HG02840 (cell line): ENCODE measurements around the gene B3GALT5.
"Not testable (repeated sequence)": the region's sequence is repeated elsewhere in the genome, so short reads cannot be mapped to it uniquely, and the experiment has no call there.

ENCODE experiments used
- ATAC-seq: cut with Tn5 transposase; IDR thresholded peaks from one replicate; pipeline ENCODE4 v1.9.1; 2021; ENCODE audit warnings: mild to moderate bottlenecking, moderate library complexity, moderate number of reproducible peaks; ENCODE audit not compliant: unreplicated experiment, low FRiP score

The B3GALT5 gene, protein sequence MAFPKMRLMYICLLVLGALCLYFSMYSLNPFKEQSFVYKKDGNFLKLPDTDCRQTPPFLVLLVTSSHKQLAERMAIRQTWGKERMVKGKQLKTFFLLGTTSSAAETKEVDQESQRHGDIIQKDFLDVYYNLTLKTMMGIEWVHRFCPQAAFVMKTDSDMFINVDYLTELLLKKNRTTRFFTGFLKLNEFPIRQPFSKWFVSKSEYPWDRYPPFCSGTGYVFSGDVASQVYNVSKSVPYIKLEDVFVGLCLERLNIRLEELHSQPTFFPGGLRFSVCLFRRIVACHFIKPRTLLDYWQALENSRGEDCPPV

DNA sequence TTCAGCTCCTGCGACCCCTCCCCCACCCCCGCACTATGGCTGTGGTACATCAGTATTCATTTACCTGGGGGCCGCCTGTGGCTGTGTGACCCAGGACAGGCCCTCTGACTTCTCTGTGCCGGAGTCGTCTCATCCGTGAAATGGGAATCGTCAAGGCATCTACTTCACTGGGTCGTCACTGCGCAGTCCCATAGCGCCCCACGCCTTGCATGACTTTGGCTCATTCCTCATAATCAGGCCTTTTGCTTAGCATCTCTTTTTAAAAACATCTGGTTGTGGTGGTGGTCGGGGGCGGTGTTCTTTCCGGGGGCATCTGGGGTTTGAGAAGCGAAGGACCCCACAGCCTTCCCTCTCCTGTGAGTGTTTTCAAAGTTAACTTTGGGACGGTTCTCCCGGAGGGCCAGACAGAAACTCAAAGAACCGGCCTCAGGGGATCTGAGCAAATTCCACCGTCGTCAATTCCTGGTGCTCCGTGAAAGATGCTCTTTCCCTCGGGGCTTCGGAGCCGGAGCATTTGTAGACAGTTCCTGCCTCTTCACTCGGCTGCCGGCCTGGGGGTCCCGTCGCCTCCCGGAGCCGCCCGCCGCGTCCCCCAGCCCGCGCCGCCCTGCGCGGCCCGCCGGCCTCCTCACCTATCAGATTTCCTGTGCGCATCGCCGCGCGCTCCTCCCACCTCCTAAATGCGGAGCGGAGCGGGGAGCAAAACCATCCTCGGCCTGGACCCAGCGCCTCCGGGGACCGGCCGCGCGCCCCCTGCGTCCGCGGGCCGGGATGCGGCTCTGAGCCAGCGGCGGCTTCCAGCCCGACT, at the start of gene B3GALT5:
Gene B3GALT5 (plus strand): TSS at position 708 of the 808 bp plus-strand sequence. CDS start 47,620 bp downstream, outside the sequence.
- no peak for ATAC-seq

DNA sequence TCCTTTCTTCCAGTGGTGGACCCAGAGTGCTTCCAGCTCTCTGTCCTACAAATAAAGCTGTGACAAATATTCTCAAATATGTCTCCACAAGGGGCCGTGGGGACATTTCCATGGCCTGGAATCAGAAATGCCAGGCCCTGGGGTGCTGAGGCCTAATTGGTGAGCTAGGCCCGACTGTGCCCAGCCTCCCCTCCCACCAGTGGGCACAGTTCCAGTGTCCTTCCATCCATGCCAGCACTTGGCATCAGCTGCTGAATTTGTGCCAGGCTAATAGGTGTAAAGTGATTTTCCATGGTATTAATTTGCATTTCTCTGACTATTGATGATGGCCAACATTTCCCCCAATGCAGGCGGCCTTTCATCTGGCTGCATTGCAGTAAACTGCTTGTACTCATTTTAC, 48.5 kb upstream of the B3GALT5 start:
- ATAC-seq: no peak

DNA sequence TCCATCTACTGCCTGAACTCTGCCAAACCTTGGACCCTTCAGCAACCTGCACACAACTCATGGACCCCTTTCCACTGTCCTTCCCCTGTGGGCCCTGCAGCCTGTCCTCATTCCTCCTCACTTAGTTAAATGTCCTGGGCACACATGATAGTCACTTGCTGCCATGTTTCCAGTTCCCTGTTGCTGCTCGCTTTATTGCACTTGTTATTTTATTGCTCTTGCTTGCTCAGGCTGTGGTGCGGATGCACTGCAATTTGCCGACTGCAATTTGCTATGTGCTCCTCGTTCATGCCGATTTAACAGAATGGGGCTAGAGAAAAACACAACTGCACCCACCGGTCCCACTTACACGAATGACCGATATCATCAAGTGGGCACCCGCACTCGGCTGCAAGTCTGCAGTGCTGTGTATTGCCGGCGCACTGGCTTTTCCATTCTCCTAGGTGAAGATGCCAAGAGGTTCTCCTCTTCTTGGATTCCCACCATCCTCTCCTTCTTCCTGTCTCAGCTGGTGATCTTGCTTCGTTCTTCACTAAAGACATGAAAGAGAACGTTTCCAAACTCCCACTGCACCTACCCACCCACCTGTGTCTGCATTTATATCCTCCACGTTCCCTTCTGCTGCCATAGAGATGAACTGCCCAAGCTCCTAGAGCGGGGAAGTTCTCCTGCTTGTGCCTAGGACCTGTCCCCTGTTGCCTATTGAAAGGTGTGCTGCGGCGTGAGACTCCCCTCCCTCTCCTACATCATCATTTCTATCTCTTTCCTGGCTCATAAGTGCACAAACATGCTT, 45.4 kb upstream of the B3GALT5 start:
- ATAC-seq: no peak

DNA sequence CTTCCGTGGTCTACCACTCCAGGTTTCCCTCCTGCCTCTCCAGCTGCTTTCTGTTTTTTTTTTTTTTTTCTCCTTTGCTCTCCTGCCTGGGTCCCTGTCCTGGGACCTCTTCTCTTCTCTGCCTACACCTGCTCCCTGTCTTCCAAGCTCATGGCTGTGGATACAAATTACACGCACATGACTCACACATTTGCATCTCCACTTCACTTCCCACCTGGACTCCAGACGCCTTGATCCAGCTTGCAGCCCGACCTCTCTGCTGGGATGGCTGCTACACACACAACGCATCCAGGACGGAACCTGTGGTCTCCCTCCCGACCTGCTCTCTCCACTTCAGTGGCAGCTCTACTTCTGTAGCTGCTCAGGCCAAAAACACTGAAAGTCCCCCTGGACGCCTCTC, 44.4 kb upstream of the B3GALT5 start:
- no peak for ATAC-seq

DNA sequence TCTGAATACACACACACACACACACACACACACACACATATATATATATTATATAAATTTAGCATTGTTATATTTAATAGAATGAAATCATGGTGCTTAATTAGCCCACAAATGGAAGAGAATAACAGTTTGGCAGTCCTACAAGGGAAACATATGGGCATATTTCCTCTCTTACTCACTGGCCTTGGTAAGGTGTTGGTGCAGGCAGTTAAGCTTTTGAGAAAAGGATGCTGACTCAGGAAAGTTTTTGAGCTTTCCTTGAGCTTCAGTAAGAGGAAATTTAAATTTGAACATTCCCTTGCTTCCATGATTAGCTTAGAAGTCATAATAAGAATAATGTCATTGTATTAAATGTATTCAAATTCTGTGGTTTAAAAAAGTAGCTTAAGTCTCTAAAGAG, 37.0 kb upstream of the B3GALT5 start:
- no peak for ATAC-seq

DNA sequence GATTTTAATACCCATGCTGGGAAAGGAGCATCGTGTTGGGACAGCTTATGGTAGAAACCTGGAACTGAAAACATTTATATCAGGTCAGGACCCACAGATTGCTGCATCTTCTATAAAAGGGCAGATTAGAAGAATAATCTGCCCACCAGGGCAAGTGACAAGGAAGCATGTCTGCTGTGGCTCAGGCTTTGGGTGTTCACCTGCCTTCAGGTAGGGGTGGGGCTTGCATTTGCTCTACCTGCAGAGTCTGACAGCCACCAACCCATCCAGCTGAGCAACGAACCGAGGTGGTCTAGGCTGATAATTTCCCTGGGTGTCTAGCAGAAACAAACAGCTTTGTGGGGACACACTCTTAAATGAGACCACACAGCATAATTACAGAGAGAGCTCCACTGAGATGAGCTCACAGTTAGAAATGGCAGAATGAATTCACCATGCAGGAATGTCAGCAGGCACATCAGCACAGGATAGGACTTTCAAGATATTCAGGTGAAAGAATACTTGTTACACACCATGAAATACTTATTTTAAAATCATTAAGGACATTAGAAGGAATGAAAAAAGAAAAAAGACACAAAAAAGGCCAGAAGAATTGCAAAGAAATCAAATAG, 36.1 kb upstream of the B3GALT5 start:
- no peak for ATAC-seq

DNA sequence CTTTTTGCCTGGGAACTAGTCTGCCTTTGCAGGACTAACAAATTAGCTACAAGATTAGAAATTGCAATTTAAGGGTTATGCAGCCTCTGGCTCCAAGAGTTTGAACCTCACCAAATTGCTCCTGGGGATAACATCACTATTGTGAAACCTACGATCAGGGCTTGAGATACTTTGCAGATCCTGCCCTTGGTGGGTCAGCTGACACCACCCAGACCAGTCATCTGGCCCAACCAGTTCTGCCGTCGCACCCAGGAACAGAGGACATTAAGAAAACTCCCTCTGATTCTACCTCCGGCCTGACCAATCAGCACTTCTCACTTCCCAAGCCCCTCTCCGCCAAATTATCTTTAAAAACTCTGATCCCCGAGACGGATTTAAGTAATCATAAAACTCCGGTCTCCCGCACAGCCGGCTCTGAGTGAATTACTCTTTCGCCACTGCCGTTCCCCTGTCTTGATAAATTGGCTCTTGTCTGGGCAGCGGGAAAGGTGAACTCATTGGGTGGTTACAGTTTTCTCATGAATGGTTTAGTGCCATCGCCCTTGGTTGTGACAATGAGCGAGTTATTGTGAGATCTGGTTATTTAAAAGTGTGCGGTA, 32.9 kb upstream of the B3GALT5 start:
- no peak for ATAC-seq

DNA sequence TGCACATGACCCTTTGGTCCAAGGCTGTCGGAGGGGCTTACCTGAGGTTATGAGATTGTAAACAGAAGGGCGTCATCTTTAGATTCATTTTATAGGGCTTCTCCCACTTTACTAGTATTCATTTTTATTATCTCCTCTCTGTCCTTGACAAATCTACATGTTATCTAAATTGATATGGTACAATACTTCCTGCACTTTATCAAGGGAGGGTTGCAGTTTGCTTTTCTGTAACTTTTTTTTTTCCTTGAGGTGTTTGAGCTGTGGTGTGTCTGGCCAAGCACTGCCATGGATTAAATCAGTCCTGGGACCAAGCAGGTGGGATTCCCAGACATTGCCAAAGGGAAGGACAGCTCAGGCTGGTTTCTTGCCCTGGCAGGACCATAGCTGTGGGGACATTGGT, 32.0 kb upstream of the B3GALT5 start:
- ATAC-seq: no peak

DNA sequence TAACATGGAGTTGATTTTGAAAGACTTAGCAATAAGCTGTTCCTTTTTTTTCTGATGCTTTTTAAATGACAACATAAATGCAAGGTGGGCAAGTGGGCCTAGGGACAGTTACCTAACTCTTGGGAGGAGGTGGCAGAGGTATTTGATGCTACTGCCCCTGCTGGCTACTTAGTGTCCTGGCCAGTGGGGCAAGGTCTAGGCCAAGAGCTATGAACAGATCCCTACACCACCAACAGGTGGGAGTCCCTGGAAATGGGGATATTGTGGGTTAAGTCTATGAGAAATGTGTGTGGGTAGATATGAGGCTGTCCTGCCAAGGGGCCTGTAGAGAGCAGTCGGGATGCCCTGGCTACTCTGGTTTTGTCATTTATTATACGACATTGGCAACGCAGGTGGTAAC, 31.3 kb upstream of the B3GALT5 start:
- no peak for ATAC-seq

DNA sequence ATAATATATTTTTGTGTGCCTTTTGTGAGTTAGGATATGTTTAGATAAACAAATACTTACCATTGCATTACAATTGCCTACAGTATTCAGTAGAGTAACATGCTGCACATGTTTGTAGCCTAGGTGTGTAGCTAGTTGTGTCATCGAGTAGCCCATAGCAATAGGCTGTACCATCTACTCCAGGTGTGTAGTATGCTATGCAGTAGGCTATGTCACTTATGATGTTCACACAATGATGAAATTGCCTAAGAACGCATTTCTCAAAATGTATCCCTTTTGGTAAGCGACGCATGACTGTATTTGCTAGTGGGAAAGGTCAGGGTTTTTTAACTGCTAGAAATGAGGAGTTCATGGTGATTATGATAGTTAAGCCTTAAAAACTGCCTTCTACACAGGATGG, 30.0 kb upstream of the B3GALT5 start:
- no peak for ATAC-seq

DNA sequence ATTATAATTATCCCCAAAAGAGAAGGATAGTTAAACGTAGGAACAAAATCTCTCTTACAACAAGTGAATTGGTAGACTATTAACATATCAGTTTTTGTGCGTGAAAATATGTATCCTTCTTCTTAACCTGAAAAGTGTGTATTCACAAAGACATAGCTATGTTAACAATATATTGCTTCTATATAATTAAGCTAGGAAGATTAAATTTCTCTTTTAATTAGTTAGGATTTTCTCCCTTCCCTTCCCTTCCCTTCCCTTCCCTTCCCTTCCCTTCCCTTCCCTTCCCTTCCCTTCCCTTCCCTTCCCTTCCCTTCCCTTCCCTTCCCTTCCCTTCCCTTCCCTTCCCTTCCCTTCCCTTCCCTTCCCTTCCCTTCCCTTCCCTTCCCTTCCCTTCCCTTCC, 29.2 kb upstream of the B3GALT5 start:
- not testable (repeated sequence) for ATAC-seq

DNA sequence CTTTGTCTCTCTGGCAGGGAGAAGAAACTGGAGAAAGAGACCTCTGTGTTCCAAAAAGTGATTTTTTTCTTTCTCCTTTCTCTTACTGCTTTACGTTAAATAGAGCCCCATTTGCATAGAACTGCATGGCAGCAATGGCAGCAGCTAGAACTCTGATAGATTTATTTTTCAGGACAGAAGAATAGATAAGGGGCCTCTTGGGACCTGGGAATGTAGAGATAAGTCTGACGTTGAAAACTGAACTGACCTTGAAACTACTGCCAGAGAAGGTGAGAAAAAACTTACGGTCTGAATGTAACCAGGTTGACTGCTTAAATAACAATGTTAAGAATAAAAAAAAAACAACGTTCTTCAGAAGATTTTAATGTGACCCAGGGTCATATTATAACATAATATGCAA, 25.4 kb upstream of the B3GALT5 start:
- ATAC-seq: no peak

DNA sequence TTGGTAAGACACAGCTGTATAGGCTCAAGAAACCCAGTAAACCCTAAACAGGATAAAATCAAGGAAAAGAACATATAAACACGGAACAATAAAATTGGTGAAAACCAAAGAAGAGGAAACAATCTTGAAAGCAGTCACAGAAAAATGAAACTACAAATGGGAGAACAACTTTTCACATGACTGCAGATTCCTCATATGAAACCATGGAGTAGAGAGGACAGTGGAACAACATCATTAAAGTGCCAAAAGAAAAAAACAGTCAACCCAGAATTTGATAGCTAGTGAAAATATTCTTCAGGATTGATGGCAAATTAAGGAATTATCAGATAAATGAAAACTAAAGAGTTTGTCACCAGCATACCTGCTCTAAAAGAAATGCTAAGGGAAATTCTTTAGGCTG, 23.9 kb upstream of the B3GALT5 start:
- ATAC-seq: no peak

DNA sequence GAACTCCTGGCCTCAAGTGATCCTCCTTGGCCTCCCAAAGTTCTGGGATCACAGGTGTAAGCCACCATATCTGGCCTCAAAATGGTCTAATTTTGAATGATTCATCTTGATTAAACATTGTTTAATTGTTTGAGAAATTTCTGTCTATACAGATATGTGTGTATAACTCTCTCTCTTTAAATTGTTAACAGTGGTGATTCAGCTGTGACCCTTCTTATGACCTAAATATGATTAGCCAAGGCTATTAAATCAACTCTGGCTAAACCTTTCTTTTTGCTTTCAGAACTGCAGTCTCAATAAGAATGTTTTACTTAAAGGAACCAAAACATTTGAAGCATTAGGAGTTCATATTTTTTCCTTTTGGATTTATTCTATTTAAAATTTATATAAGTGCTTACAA, 19.2 kb upstream of the B3GALT5 start:
- no peak for ATAC-seq

DNA sequence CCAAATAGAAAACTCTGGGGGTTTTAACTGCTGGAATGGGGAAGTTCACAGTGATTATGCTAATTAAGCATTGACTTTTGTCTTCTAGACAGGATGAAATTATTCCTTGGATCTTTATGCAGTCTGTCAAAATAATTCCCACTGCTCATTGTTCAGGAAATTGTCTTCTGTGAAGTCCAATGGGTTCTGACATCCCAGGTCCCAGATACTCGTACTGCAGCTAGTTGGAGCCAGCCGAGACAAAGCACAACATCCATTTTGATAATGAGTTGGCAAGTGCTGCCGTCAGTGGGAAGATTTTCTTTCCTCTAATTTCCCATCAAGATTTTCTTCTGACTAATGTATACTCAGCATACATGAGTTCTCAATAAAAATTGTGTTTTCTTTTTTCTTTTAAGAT, 17.3 kb upstream of the B3GALT5 start:
- ATAC-seq: no peak

DNA sequence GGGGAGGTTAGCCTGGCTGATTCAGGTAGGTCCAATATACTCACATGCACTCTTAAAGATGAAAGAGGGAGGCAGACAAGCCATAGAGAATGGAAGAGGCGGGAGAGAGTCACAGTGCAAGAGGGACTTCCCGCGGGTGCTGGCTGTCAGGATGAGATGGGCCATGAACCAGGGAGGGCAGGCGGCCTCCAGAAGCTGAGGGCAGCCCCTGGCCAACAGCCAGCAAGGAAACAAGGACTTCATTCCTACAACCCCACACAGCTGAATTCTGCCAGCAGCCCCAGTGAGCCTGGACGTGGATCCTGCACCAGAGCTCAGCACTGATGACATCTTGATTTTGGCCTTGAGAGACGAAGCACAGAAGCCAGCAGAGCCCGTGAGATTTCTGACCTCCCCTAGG, 15.1 kb upstream of the B3GALT5 start:
- no peak for ATAC-seq

DNA sequence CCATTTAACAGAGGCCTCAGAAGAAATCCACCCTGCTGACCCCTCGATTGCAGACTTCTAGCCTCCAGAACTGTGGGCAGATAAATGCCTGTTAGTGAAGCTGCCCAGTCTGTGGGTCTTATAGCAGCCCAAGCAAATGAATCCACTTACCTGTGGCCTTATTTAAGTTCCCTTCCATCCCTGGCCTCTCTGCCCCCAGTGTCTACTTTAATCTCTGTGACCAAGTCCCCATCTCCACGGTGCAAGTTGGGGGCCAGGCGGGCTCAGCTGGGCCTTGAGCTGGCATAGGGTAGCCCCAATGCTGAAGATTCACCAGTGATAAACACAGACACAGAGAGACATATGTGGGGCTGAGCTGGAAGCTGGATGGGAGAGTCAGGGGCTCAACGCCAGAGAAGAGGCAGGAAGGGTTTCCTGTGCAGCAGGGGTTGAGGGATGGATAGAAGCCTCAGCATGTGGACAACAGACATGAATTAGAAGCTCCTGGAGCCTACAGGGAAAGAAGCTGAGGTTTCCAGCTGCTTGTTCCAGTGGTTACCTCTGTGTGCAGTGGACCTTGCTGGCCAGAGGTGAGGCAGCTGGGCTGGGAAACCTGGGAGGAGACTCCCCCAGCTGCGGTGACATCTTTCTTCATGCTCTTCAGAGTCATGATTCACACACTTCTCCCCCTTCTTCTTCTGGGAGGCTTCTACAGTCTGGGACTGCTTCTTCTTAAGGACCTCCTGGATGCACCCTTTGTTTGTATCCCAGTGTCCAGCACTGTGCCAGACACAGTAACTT, 13.4 kb upstream of the B3GALT5 start:
- no peak for ATAC-seq

DNA sequence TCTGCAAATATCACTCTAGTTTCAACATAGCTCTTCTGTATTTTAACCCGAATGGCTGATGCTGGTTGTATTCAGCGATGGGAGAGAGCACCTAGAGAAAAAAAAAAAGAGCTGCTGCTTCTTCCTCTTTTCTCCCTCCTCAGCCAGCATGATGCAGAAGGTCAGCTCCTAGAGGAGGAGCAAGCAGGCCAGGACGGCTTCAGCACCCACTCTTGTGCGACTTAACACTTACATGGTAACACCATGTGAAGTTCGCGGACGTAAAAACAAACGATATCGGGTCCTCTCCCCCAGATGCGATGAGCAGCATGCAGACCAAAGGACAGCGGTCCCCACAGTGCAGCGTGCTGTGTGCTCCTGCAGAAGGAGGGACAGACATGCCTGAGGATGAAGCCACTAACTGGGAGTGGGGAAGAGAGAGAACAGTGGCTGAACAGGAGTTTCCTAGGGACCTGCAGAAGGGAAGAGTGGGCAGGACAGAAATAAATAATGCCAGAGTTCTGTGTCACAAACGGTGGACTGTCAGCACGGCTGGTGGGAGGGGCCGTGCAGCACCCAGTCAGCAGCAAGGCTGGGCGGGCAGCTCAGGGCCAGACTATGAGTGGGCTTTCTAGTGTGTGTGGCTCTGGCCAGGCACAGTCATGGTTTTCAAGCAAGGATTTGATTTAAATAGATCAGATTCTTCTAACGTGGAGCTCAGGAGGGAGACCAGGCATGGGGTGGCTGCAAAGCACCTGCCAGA, 11.4 kb upstream of the B3GALT5 start:
- no peak for ATAC-seq
